ENCODE data around the gene TRAF3.
"Not testable (repeated sequence)": the region's sequence is repeated elsewhere in the genome, so short reads cannot be mapped to it uniquely, and the experiment has no call there.

The TRAF3 gene

GRCh38 chr14:102857444-102857843 lies 80.2 kb downstream of the TRAF3 start:
- peak in 1 of 2 experiments; percentile 56 for DNase-seq (ENCODE audit: low read depth in 1 of 2, low spot score in 1 of 2)
- no peak for TF ChIP-seq JUND (IDR thresholded peaks at IDR 0.05; ENCODE audit: low read depth)
- in situ Hi-C loops (cut with HindIII; ENCODE audit: low pct_unique_long_range_greater_than_20kb, low sequenced_read_pairs): no loop called here

GRCh38 chr14:102859911-102860310 lies 82.7 kb downstream of the TRAF3 start:
- DNase-seq (ENCODE audit: low read depth in 1 of 2, low spot score in 1 of 2): no peak
- TF ChIP-seq JUND (IDR thresholded peaks at IDR 0.05; ENCODE audit: low read depth): no peak
- in situ Hi-C loops (cut with HindIII; ENCODE audit: low pct_unique_long_range_greater_than_20kb, low sequenced_read_pairs): no loop called here

GRCh38 chr14:102862154-102862773 lies 85.0 kb downstream of the TRAF3 start:
- in situ Hi-C loops (cut with HindIII; ENCODE audit: low pct_unique_long_range_greater_than_20kb, low sequenced_read_pairs): no loop called here
- no peak for DNase-seq (ENCODE audit: low read depth in 1 of 2, low spot score in 1 of 2)
- TF ChIP-seq JUND (IDR thresholded peaks at IDR 0.05; ENCODE audit: low read depth): no peak

- peak; percentile 31 to 89 for DNase-seq (ENCODE audit: low read depth in 1 of 2, low spot score in 1 of 2)
- in situ Hi-C loops (cut with HindIII; ENCODE audit: low pct_unique_long_range_greater_than_20kb, low sequenced_read_pairs): no loop called here
- TF ChIP-seq JUND (IDR thresholded peaks at IDR 0.05; ENCODE audit: low read depth): no peak
Observed at GRCh38 chr14:102863381-102863780, 86.1 kb downstream of the TRAF3 start.

- in situ Hi-C loops (cut with HindIII; ENCODE audit: low pct_unique_long_range_greater_than_20kb, low sequenced_read_pairs): not testable (repeated sequence)
Observed at GRCh38 chr14:102865916-102866315, 88.7 kb downstream of the TRAF3 start.

GRCh38 chr14:102866982-102867761 lies 89.9 kb downstream of the TRAF3 start:
- no peak for TF ChIP-seq JUND (IDR thresholded peaks at IDR 0.05; ENCODE audit: low read depth)
- in situ Hi-C loops (cut with HindIII; ENCODE audit: low pct_unique_long_range_greater_than_20kb, low sequenced_read_pairs): no loop called here

More at GRCh38 chr14:102865916-102866315, 88.7 kb downstream of the TRAF3 start:
- DNase-seq (ENCODE audit: low read depth in 1 of 2, low spot score in 1 of 2): not testable (repeated sequence)

GRCh38 chr14:102867826-102868580 lies 90.8 kb downstream of the TRAF3 start:
- DNase-seq (ENCODE audit: low read depth in 1 of 2, low spot score in 1 of 2): no peak
- in situ Hi-C loops (cut with HindIII; ENCODE audit: low pct_unique_long_range_greater_than_20kb, low sequenced_read_pairs): no loop called here
- TF ChIP-seq JUND (IDR thresholded peaks at IDR 0.05; ENCODE audit: low read depth): no peak

More at GRCh38 chr14:102866982-102867761, 89.9 kb downstream of the TRAF3 start:
- no peak for DNase-seq (ENCODE audit: low read depth in 1 of 2, low spot score in 1 of 2)

GRCh38 chr14:102868956-102869547 lies 91.8 kb downstream of the TRAF3 start:
- TF ChIP-seq JUND (IDR thresholded peaks at IDR 0.05; ENCODE audit: low read depth): no peak
- DNase-seq (ENCODE audit: low read depth in 1 of 2, low spot score in 1 of 2): no peak
- in situ Hi-C loops (cut with HindIII; ENCODE audit: low pct_unique_long_range_greater_than_20kb, low sequenced_read_pairs): no loop called here

GRCh38 chr14:102870246-102870645 lies 93.0 kb downstream of the TRAF3 start:
- no peak for TF ChIP-seq JUND (IDR thresholded peaks at IDR 0.05; ENCODE audit: low read depth)
- DNase-seq (ENCODE audit: low read depth in 1 of 2, low spot score in 1 of 2): no peak
- in situ Hi-C loops (cut with HindIII; ENCODE audit: low pct_unique_long_range_greater_than_20kb, low sequenced_read_pairs): no loop called here

- in situ Hi-C loops (cut with HindIII; ENCODE audit: low pct_unique_long_range_greater_than_20kb, low sequenced_read_pairs): no loop called here
- no peak for DNase-seq (ENCODE audit: low read depth in 1 of 2, low spot score in 1 of 2)
Observed at GRCh38 chr14:102870994-102871831, 94.0 kb downstream of the TRAF3 start.

GRCh38 chr14:102872020-102872419 lies 94.8 kb downstream of the TRAF3 start:
- no peak for DNase-seq (ENCODE audit: low read depth in 1 of 2, low spot score in 1 of 2)
- in situ Hi-C loops (cut with HindIII; ENCODE audit: low pct_unique_long_range_greater_than_20kb, low sequenced_read_pairs): no loop called here
- TF ChIP-seq JUND (IDR thresholded peaks at IDR 0.05; ENCODE audit: low read depth): no peak

More at GRCh38 chr14:102870994-102871831, 94.0 kb downstream of the TRAF3 start:
- TF ChIP-seq JUND (IDR thresholded peaks at IDR 0.05; ENCODE audit: low read depth): no peak

GRCh38 chr14:102873131-102873530 lies 95.9 kb downstream of the TRAF3 start:
- in situ Hi-C loops (cut with HindIII; ENCODE audit: low pct_unique_long_range_greater_than_20kb, low sequenced_read_pairs): no loop called here
- TF ChIP-seq JUND (IDR thresholded peaks at IDR 0.05; ENCODE audit: low read depth): no peak
- no peak for DNase-seq (ENCODE audit: low read depth in 1 of 2, low spot score in 1 of 2)
